Activated CD4-positive, alpha-beta T cell treated with anti-CD3 and anti-CD28 coated beads for 36 hours (primary cell): ENCODE data around the gene FAM25G. TPM values are rescaled to one million over a fixed set of nuclear protein-coding genes. Genes with fewer than 3 reads are reported as not detected.

Experiments
- ATAC-seq: fragments of 200-7000 bp; cut with Tn5 transposase; one replicate; pipeline ENCODE4 v1.10.0; 2021; ENCODE audit warnings: mild to moderate bottlenecking, moderate library complexity
- CTCF ChIA-PET: fragments of 350-600 bp; sonication (Branson Sonifier 250); formaldehyde crosslinking; loops from one replicate; lab custom pipeline; 2021; ENCODE audit warnings: antibody characterized with exemption; lab: Charles Lee
- POLR2A ChIA-PET: fragments of 350-600 bp; sonication (Branson Sonifier 250); formaldehyde crosslinking; loops from one replicate; lab custom pipeline; 2021; ENCODE audit warnings: antibody characterized with exemption, inconsistent platforms; lab: Charles Lee
- DNase-seq: peaks from one replicate; pipeline ENCODE4 v3.0.0-alpha.2; 2020
- H3K27ac Mint-ChIP-seq: one replicate; pipeline ENCODE4 v1.8.0; 2021; ENCODE audit warnings: mixed read lengths
- H3K27me3 Mint-ChIP-seq: one replicate; pipeline ENCODE4 v1.8.0; 2021; ENCODE audit warnings: mixed read lengths
- H3K36me3 Mint-ChIP-seq: one replicate; pipeline ENCODE4 v1.8.0; 2021; ENCODE audit warnings: low read depth, mixed read lengths
- H3K4me1 Mint-ChIP-seq: one replicate; pipeline ENCODE4 v1.8.0; 2021; ENCODE audit warnings: mixed read lengths
- H3K4me3 Mint-ChIP-seq: one replicate; pipeline ENCODE4 v1.8.0; 2021; ENCODE audit warnings: mild to moderate bottlenecking, moderate library complexity, mixed read lengths
- H3K9me3 Mint-ChIP-seq: one replicate; pipeline ENCODE4 v1.8.0; 2021; ENCODE audit warnings: low read depth, mixed read lengths
- intact Hi-C, 2 experiments: fragments of 100-400 bp; cut with DNase I in 1 of 2; cut with micrococcal nuclease in 1 of 2; formaldehyde crosslinking; loops; one replicate each; pipeline versions ENCODE4 v1.14.2 to v1.15.1; 2022 to 2024; cut with DNase I, micrococcal nuclease
- total RNA-seq, 2 experiments: library from RNA; stranded (reverse); gene quantifications; one replicate each; pipeline ENCODE4 v1.2.3, GENCODE V29; 2021

FAM25G gene
- total RNA-seq, 2 experiments from 2014 or later, result not detected

GRCh38 chr10:47444047-47444446 lies 47.5 kb downstream of the FAM25G start:
- ATAC-seq (no peak), DNase-seq (no peak)
- H3K9me3 Mint-ChIP-seq, result peaks cover 14% of the 10 kb centered on the region
- H3K27me3 Mint-ChIP-seq, result peaks cover 22% of the 10 kb centered on the region
- intact Hi-C loops, result no loop called here
- CTCF ChIA-PET, result no interaction called here
- H3K27ac Mint-ChIP-seq, result no peak overlapping the region
- peaks cover 14% of the 10 kb centered on the region for H3K4me1 Mint-ChIP-seq
- POLR2A ChIA-PET, result no interaction called here
- H3K36me3 Mint-ChIP-seq, result peaks cover 4% of the 10 kb centered on the region
- no peak overlapping the region for H3K4me3 Mint-ChIP-seq

DNA sequence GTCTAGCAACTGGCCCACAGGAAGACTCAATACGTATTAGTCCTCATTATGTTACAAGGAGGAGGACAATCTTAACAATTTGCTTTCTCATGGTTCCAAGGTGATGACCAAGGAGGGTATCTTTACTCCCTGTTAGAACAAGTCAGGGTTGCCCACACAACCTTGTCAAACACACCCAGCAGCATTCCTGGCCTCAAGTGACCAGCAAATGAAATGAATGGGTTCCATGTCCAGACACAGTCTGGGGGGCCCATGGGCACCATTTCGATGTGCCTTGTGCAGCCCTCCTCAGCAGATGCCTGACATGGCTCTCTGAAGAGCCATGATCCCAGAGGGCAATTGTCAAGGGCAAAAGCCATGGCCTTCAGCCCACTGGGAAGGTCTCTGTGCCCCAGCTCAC lies 48.4 kb downstream of the FAM25G start:
- no peak overlapping the region for H3K27ac Mint-ChIP-seq
- ChIA-PET POLR2A (no interaction called here), CTCF (no interaction called here)
- peaks cover 16% of the 10 kb centered on the region for H3K9me3 Mint-ChIP-seq
- peaks cover 20% of the 10 kb centered on the region for H3K27me3 Mint-ChIP-seq
- peaks cover 4% of the 10 kb centered on the region for H3K36me3 Mint-ChIP-seq
- intact Hi-C loops, result no loop called here
- ATAC-seq (no peak), DNase-seq (no peak)
- no peak overlapping the region for H3K4me3 Mint-ChIP-seq
- H3K4me1 Mint-ChIP-seq, result peaks cover 5% of the 10 kb centered on the region

GRCh38 chr10:47442351-47442750 lies 49.1 kb downstream of the FAM25G start:
- Mint-ChIP-seq H3K4me1 (no peaks in the 10 kb centered on the region), H3K36me3 (peaks cover 4% of the 10 kb centered on the region), H3K9me3 (peaks cover 18% of the 10 kb centered on the region), H3K27me3 (peaks cover 17% of the 10 kb centered on the region), H3K27ac (no peak overlapping the region), H3K4me3 (no peak overlapping the region)
- intact Hi-C loops, result no loop called here
- ATAC-seq (no peak), DNase-seq (no peak)
- ChIA-PET POLR2A (no interaction called here), CTCF (interaction anchor here (0.8 kb wide), 2 partner anchors 47 to 79 kb away, joined by 3 read pairs; no protein-coding TSS in a partner anchor)

GRCh38 chr10:47441938-47442337 lies 49.6 kb downstream of the FAM25G start:
- Mint-ChIP-seq H3K36me3 (peaks cover 4% of the 10 kb centered on the region), H3K9me3 (peaks cover 18% of the 10 kb centered on the region), H3K27ac (no peak overlapping the region), H3K27me3 (peaks cover 17% of the 10 kb centered on the region), H3K4me3 (no peak overlapping the region), H3K4me1 (no peaks in the 10 kb centered on the region)
- CTCF ChIA-PET, result interaction anchor here (0.6 to 0.8 kb wide), 3 partner anchors 12 to 79 kb away, joined by 3 read pairs; no protein-coding TSS in a partner anchor
- no peak for ATAC-seq
- POLR2A ChIA-PET, result no interaction called here
- no peak for DNase-seq
- intact Hi-C loops, result no loop called here

GRCh38 chr10:47440207-47440606 lies 51.3 kb downstream of the FAM25G start:
- ATAC-seq (no peak), DNase-seq (no peak)
- no peaks in the 10 kb centered on the region for H3K4me1 Mint-ChIP-seq
- peaks cover 20% of the 10 kb centered on the region for H3K27me3 Mint-ChIP-seq
- peaks cover 1% of the 10 kb centered on the region for H3K36me3 Mint-ChIP-seq
- POLR2A ChIA-PET, result no interaction called here
- CTCF ChIA-PET, result interaction anchor here (0.7 kb wide), 1 partner anchor 21 kb away, joined by 3 read pairs; no protein-coding TSS in a partner anchor
- peaks cover 9% of the 10 kb centered on the region for H3K9me3 Mint-ChIP-seq
- no peak overlapping the region for H3K27ac Mint-ChIP-seq
- H3K4me3 Mint-ChIP-seq, result no peak overlapping the region
- intact Hi-C loops, result no loop called here

DNA sequence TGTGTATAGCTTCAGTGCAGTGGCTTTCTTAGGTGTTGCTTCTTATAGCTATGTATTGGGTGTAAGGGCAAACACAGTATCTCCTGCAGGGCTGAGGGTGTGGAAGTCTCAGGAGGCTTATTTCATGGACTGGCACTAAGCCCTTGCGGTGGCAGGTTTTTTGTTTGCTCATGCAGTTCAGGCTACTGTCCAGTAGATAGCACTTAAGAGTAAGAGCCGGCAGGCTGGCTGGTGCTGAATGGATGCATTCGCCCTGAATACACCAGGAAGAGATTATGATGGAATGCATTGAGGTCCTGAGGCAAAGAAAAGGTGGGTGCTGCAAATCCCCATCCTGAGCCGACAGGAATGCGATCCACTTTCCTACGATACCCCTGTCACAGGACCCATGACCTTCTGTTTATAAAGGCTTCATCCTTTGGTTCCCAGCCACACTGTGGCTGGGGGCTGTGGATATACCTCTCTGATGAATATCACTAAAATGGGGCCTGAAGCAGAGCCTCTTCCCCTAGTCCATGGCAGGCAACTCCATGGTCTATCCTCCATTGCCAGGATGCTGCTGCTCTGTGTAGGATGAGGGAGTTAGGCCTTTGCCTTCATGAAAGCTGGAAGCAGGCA lies 52.5 kb downstream of the FAM25G start:
- H3K9me3 Mint-ChIP-seq, result peaks cover 10% of the 10 kb centered on the region
- intact Hi-C loops, result no loop called here
- DNase-seq, result no peak
- ChIA-PET POLR2A (no interaction called here), CTCF (no interaction called here)
- H3K4me3 Mint-ChIP-seq, result no peak overlapping the region
- no peak overlapping the region for H3K27ac Mint-ChIP-seq
- ATAC-seq, result no peak
- H3K27me3 Mint-ChIP-seq, result peaks cover 22% of the 10 kb centered on the region
- no peaks in the 10 kb centered on the region for H3K4me1 Mint-ChIP-seq
- H3K36me3 Mint-ChIP-seq, result no peaks in the 10 kb centered on the region

Other genes starting within 250 kb of the FAM25G start
- under 1 TPM; 0.30 to 0.32 TPM for gene GDF10, start 191.5 kb downstream of the FAM25G start, total RNA-seq
- not detected for gene GDF2, start 169.2 kb downstream of the FAM25G start, total RNA-seq
- not detected for gene RBP3, start 143.3 kb downstream of the FAM25G start, total RNA-seq
- gene ZNF488, start 107.4 kb downstream of the FAM25G start, total RNA-seq, result under 1 TPM; 0.70 to 0.75 TPM
- gene ANXA8, start 7.6 kb downstream of the FAM25G start, total RNA-seq, result not detected
- gene AGAP9, start 31.9 kb upstream of the FAM25G start, total RNA-seq, result 1 to 10 TPM; 3.7 to 4.1 TPM